Measurements from ENCODE around the gene ROBO2.

GRCh38 chr3:77038930-77039605 lies 831 bp upstream of the ROBO2 start:
- TF ChIP-seq CTCF (IDR thresholded peaks at IDR 0.05): no peak
- TF ChIP-seq ZFX (IDR thresholded peaks at IDR 0.05; ENCODE audit: borderline replicate concordance): no peak

All from 22Rv1 (cell line).